ENCODE data around the gene UNC5C. TPM values are rescaled to one million over a fixed set of nuclear protein-coding genes. Genes with fewer than 3 reads are reported as not detected.
"Not testable (repeated sequence)": the region's sequence is repeated elsewhere in the genome, so short reads cannot be mapped to it uniquely, and the experiment has no call there.

Gene UNC5C
- polyA plus RNA-seq, 1 experiment: not detected

GRCh38 chr4:95153182-95153581 is 395.6 kb downstream of the UNC5C start:
- TF ChIP-seq CTCF (IDR thresholded peaks at IDR 0.05; ENCODE audit: insufficient read depth, low read depth, low read length): no peak
- no peak for DNase-seq (ENCODE audit: low read depth)
- ChIA-PET CTCF (interaction anchor here (1.2 kb wide), 1 partner anchor 12 kb away, joined by 4 read pairs; no protein-coding TSS in a partner anchor), POLR2A (no interaction called here)
- H3K36me3 ChIP-seq (ENCODE audit: control insufficient read depth, insufficient read depth, low read length): no peaks in the 10 kb centered on the region
- H3K4me3 ChIP-seq (ENCODE audit: low read depth, low read length): no peak overlapping the region
- no peaks in the 10 kb centered on the region for H3K27me3 ChIP-seq (ENCODE audit: control insufficient read depth, insufficient read depth, low read length)

DNA sequence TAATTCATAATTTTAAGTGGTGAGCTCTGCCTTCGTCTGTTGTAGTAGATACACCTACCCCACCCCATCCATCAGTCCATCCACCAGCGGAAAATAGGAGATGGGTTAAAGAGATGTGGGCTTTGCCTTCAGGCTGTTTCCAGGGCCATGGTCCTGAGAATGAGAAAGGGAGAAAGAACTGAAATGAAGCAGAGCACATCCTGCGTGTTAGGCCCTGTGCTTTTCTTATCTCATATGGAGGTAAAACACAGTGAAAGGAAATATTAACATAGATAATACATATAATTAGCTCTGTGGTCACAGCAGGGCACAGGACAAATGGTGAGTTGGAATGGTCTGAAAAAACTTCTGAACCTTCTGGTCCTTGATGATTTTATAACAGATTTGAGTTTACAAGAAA is 397.5 kb downstream of the UNC5C start:
- no peaks in the 10 kb centered on the region for H3K36me3 ChIP-seq (ENCODE audit: control insufficient read depth, insufficient read depth, low read length)
- no peak for DNase-seq (ENCODE audit: low read depth)
- no peak for TF ChIP-seq CTCF (IDR thresholded peaks at IDR 0.05; ENCODE audit: insufficient read depth, low read depth, low read length)
- H3K27me3 ChIP-seq (ENCODE audit: control insufficient read depth, insufficient read depth, low read length): peaks cover 1% of the 10 kb centered on the region; the same call in 1 of the 2 replicates
- H3K4me3 ChIP-seq (ENCODE audit: low read depth, low read length): no peak overlapping the region
- ChIA-PET POLR2A (no interaction called here), CTCF (no interaction called here)

GRCh38 chr4:95142932-95143331 is 405.8 kb downstream of the UNC5C start:
- DNase-seq (ENCODE audit: low read depth): no peak
- H3K27me3 ChIP-seq (ENCODE audit: control insufficient read depth, insufficient read depth, low read length): peaks cover 3% of the 10 kb centered on the region; the same call in 1 of the 2 replicates
- no peaks in the 10 kb centered on the region for H3K36me3 ChIP-seq (ENCODE audit: control insufficient read depth, insufficient read depth, low read length)
- TF ChIP-seq CTCF (IDR thresholded peaks at IDR 0.05; ENCODE audit: insufficient read depth, low read depth, low read length): no peak
- H3K4me3 ChIP-seq (ENCODE audit: low read depth, low read length): no peak overlapping the region
- CTCF ChIA-PET: interaction anchor here (0.8 to 1.0 kb wide), 2 partner anchors 14 to 22 kb away, joined by 4 to 5 read pairs; no protein-coding TSS in a partner anchor
- POLR2A ChIA-PET: no interaction called here

DNA sequence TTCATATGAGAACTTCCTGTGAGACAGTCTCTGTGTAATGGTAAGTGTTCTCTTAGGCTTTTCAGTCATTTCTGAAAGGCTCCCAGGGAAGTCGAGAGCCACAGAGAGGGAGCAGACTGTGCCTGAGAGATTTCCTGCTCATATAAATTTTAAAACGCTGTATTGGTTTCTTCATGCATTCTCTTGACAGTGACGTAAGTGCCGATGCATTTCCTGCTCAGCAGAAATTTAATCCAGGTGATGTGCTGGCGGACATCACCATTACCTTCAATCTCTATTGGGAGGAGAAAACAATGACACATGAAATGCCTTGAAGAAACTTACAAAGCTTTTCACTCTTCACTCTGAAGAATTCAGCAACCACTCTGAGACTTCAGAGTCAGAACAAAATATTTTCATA is 407.4 kb downstream of the UNC5C start:
- TF ChIP-seq CTCF (IDR thresholded peaks at IDR 0.05; ENCODE audit: insufficient read depth, low read depth, low read length): no peak
- Histone ChIP-seq H3K36me3 (ENCODE audit: control insufficient read depth, insufficient read depth, low read length) (no peaks in the 10 kb centered on the region), H3K4me3 (ENCODE audit: low read depth, low read length) (no peak overlapping the region), H3K27me3 (ENCODE audit: control insufficient read depth, insufficient read depth, low read length) (peaks cover 2% of the 10 kb centered on the region; the same call in 1 of the 2 replicates)
- POLR2A ChIA-PET: no interaction called here
- DNase-seq (ENCODE audit: low read depth): no peak
- CTCF ChIA-PET: no interaction called here

DNA sequence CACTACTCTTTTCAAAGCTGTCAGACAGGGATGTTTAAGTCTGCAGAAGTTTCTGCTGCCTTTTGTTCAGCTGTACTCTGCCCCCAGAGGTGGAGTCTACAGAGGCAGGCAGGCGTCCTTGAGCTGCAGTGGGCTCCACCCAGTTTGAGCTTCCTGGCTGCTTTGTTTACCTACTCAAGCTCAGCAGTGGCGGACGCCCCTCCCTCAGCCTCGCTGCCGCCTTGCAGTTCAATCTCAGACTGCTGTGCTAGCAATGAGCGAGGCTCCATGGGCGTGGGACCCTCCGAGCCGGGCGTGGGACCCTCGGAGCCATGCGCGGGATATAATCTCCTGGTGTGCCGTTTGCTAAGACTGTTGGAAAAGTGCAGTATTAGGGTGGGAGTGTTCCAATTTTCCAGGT is 409.3 kb downstream of the UNC5C start:
- H3K27me3 ChIP-seq (ENCODE audit: control insufficient read depth, insufficient read depth, low read length); H3K4me3 ChIP-seq (ENCODE audit: low read depth, low read length); H3K36me3 ChIP-seq (ENCODE audit: control insufficient read depth, insufficient read depth, low read length); POLR2A ChIA-PET; CTCF ChIA-PET; DNase-seq (ENCODE audit: low read depth): not testable (repeated sequence)

DNA sequence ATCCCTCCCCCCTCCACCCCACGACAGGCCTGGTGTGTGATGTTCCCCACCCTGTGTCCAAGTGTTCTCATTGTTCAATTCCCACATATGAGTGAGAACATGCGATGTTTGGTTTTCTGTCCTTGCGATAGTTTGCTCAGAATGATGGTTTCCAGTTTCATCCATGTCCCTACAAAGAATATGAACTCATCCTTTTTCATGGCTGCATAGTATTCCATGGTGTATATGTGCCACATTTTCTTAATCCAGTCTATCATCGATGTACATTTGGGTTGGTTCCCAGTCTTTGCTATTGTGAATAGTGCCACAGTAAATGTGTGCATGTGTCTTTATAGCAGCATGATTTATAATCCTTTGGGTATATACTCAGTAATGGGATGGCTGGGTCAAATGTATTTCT is 414.8 kb downstream of the UNC5C start:
- CTCF ChIA-PET; POLR2A ChIA-PET; H3K4me3 ChIP-seq (ENCODE audit: low read depth, low read length); H3K36me3 ChIP-seq (ENCODE audit: control insufficient read depth, insufficient read depth, low read length); H3K27me3 ChIP-seq (ENCODE audit: control insufficient read depth, insufficient read depth, low read length); DNase-seq (ENCODE audit: low read depth): not testable (repeated sequence)
